Neuronal stem cell (in vitro differentiated cells): ENCODE data around the gene E2F3. TPM values are rescaled to one million over a fixed set of nuclear protein-coding genes. Genes with fewer than 3 reads are reported as not detected.

Source experiments
- DNase-seq: peaks from one replicate; pipeline ENCODE4 v3.0.0-alpha.2; 2013; ENCODE audit warnings: low spot score
- H2AFZ ChIP-seq: one replicate; pipeline ENCODE4 v1.6.1; 2013; ENCODE audit warnings: mild to moderate bottlenecking, low read length, inconsistent platforms
- H2AK5ac ChIP-seq: 2 replicates; pipeline ENCODE4 v1.6.1; 2013; ENCODE audit warnings: low read depth, mild to moderate bottlenecking, inconsistent platforms, low read length, moderate library complexity, mixed read lengths
- H2BK120ac ChIP-seq: 2 replicates; pipeline ENCODE4 v1.6.1; 2013; ENCODE audit warnings: low read depth, mild to moderate bottlenecking, inconsistent platforms, low read length, moderate library complexity, mixed read lengths
- H2BK12ac ChIP-seq: one replicate; pipeline ENCODE4 v1.6.1; 2013; ENCODE audit warnings: low read length, inconsistent platforms
- H2BK15ac ChIP-seq: 2 replicates; pipeline ENCODE4 v1.6.1; 2013; ENCODE audit warnings: mild to moderate bottlenecking, low read length, inconsistent platforms, mixed read lengths
- H2BK5ac ChIP-seq: one replicate; pipeline ENCODE4 v1.6.1; 2013; ENCODE audit warnings: inconsistent platforms, mild to moderate bottlenecking, low read length, moderate library complexity
- H3K14ac ChIP-seq: one replicate; pipeline ENCODE4 v1.6.1; 2013; ENCODE audit warnings: low read length, inconsistent platforms
- H3K18ac ChIP-seq: 2 replicates; pipeline ENCODE4 v1.6.1; 2013; ENCODE audit warnings: low read length, inconsistent platforms
- H3K23ac ChIP-seq: 2 replicates; pipeline ENCODE4 v1.6.1; 2013; ENCODE audit warnings: low read depth, mild to moderate bottlenecking, mixed read lengths, low read length, inconsistent platforms; ENCODE audit not compliant: poor library complexity
- H3K27ac ChIP-seq: replicated peaks from 3 replicates; pipeline ENCODE4 v1.5.1; 2013; ENCODE audit warnings: low read length, inconsistent platforms
- H3K27me3 ChIP-seq, 3 experiments: 2 replicates each; pipeline ENCODE4 v1.6.1; 2013; ENCODE audit warnings: low read length in 3 of 3, mild to moderate bottlenecking in 2 of 3, inconsistent platforms in 1 of 3, low read depth in 1 of 3, mixed read lengths in 1 of 3, moderate library complexity in 1 of 3; ENCODE audit not compliant: control insufficient read depth in 3 of 3, insufficient read depth in 3 of 3
- H3K36me3 ChIP-seq, 2 donors: replicated peaks in 1 of 2; 2 replicates each; pipeline ENCODE4 v1.6.1; 2013; ENCODE audit warnings: low read length in 2 of 2; ENCODE audit not compliant: control insufficient read depth in 2 of 2, insufficient read depth in 2 of 2
- H3K4ac ChIP-seq: 2 replicates; pipeline ENCODE4 v1.6.1; 2013; ENCODE audit warnings: inconsistent platforms, mild to moderate bottlenecking, low read length, moderate library complexity
- H3K4me1 ChIP-seq, 2 donors: 1 replicate in 1 of 2; 2 replicates in 1 of 2; pipeline ENCODE4 v1.6.1; 2013; ENCODE audit warnings: low read length in 2 of 2, low read depth in 1 of 2; ENCODE audit not compliant: control insufficient read depth in 2 of 2, insufficient read depth in 1 of 2
- H3K4me2 ChIP-seq: one replicate; pipeline ENCODE4 v1.6.1; 2013; ENCODE audit warnings: mild to moderate bottlenecking, low read length, inconsistent platforms; ENCODE audit not compliant: insufficient read depth, poor library complexity, severe bottlenecking
- H3K4me3 ChIP-seq, 2 donors: 2 replicates each; pipeline ENCODE4 v1.5.1; 2013; ENCODE audit warnings: low read length in 2 of 2, mild to moderate bottlenecking in 2 of 2, inconsistent platforms in 1 of 2, moderate library complexity in 1 of 2
- H3K79me1 ChIP-seq: one replicate; pipeline ENCODE4 v1.6.1; 2013; ENCODE audit warnings: low read depth, mild to moderate bottlenecking, inconsistent platforms, low read length, moderate library complexity
- H3K9ac ChIP-seq: one replicate; pipeline ENCODE4 v1.6.1; 2013; ENCODE audit warnings: mild to moderate bottlenecking, low read depth, low read length, inconsistent platforms; ENCODE audit not compliant: poor library complexity
- H3K9me3 ChIP-seq, 2 donors: replicated peaks in 1 of 2; 2 replicates each; pipeline versions ENCODE3 to v1.6.1; 2013; ENCODE audit warnings: low read length in 2 of 2, mild to moderate bottlenecking in 2 of 2, inconsistent platforms in 1 of 2, low read depth in 1 of 2, mixed read lengths in 1 of 2, moderate library complexity in 1 of 2; ENCODE audit not compliant: control insufficient read depth in 2 of 2, insufficient read depth in 1 of 2
- H4K8ac ChIP-seq: one replicate; pipeline ENCODE4 v1.6.1; 2013; ENCODE audit warnings: low read depth, mild to moderate bottlenecking, inconsistent platforms, low read length, moderate library complexity
- H4K91ac ChIP-seq: one replicate; pipeline ENCODE4 v1.6.1; 2013; ENCODE audit warnings: low read length, low read depth, mild to moderate bottlenecking, inconsistent platforms; ENCODE audit not compliant: poor library complexity
- WGBS, 2 donors: extraction: QIAGEN DNeasy Blood & Tissue Kit; methylation state at CpG; one replicate each; pipeline ENCODE4 v1.1.7; 2013; ENCODE audit warnings: missing lambda C conversion rate in 2 of 2, mixed read lengths in 1 of 2; ENCODE audit not compliant: insufficient read length in 2 of 2, insufficient replicate concordance in 1 of 2; ENCODE audit errors: extremely low coverage in 2 of 2; 5-methylcytosine and 5-hydroxymethylcytosine counted together
- small RNA-seq: library from polyadenylated mRNA; stranded (forward); fragments of <200 nt; extraction: miRNeasy Mini kit (QIAGEN cat#:217004); gene quantifications from one replicate; pipeline ENCODE3, GENCODE V24; 2013; ENCODE audit not compliant: insufficient read depth

Gene E2F3

DNA sequence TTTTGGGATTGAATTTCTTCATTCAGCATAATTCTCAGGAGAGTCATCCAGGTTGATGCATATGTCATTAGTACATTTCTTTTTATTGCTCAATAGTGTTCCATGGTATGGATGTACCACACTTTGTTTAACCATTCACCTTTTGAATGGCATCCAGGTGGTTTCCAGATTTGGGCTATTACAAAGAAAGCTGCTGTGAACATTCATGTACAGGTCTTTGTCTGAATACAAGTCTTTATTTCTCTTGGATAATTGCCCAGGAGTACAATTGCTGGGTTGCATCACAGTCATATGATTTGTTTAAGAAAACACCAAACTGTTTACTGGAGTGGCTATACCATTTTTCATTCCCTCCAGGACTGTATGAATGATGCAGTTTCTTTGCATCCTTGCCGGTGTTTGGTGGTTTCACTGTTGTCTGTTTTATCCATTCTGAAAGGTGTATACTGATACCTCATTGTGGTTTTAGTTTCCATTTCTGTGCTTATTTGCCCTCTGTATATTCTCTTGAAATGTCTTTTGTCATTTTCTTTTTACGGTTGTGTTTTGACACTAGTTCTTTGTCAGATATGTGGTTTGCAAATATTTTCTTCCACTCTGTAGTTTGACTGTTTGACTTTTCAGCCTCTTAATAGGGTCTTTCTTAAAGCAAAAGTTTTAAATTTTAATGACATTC lies 141.4 kb downstream of the E2F3 start:
- no peak overlapping the region for H2BK120ac ChIP-seq
- no peak overlapping the region for H2AK5ac ChIP-seq
- no peak overlapping the region for H3K14ac ChIP-seq
- no peak overlapping the region for H3K27ac ChIP-seq
- H3K4me1 ChIP-seq: peaks cover 4 to 7% of the 10 kb centered on the region in 2 donors
- no peak overlapping the region for H2AFZ ChIP-seq
- no peak overlapping the region for H3K9ac ChIP-seq
- H2BK5ac ChIP-seq: no peak overlapping the region
- H4K91ac ChIP-seq: no peak overlapping the region
- H2BK15ac ChIP-seq: no peak overlapping the region
- H3K27me3 ChIP-seq: no peaks in the 10 kb centered on the region
- H3K4ac ChIP-seq: no peak overlapping the region
- DNase-seq: no peak
- no peak overlapping the region for H3K23ac ChIP-seq
- no peak overlapping the region for H3K18ac ChIP-seq
- no peak overlapping the region for H4K8ac ChIP-seq
- no peaks in the 10 kb centered on the region for H3K79me1 ChIP-seq
- peaks cover 2 to 68% of the 10 kb centered on the region in 2 donors for H3K36me3 ChIP-seq
- H3K4me2 ChIP-seq: no peak overlapping the region
- WGBS, 2 donors: no CpG with 5 or more reads among the region's 2 CpGs
- H3K9me3 ChIP-seq: peaks cover 2 to 20% of the 10 kb centered on the region in 2 donors
- no peak overlapping the region for H3K4me3 ChIP-seq
- H2BK12ac ChIP-seq: no peak overlapping the region

Small RNA genes within 50 kb of the gene (small RNA-seq; reads per million reads assigned to genes)
- not detected for gene RF00019
- gene RNU6-141P: not detected
